ENCODE data around the gene NENF.

The NENF gene

DNA sequence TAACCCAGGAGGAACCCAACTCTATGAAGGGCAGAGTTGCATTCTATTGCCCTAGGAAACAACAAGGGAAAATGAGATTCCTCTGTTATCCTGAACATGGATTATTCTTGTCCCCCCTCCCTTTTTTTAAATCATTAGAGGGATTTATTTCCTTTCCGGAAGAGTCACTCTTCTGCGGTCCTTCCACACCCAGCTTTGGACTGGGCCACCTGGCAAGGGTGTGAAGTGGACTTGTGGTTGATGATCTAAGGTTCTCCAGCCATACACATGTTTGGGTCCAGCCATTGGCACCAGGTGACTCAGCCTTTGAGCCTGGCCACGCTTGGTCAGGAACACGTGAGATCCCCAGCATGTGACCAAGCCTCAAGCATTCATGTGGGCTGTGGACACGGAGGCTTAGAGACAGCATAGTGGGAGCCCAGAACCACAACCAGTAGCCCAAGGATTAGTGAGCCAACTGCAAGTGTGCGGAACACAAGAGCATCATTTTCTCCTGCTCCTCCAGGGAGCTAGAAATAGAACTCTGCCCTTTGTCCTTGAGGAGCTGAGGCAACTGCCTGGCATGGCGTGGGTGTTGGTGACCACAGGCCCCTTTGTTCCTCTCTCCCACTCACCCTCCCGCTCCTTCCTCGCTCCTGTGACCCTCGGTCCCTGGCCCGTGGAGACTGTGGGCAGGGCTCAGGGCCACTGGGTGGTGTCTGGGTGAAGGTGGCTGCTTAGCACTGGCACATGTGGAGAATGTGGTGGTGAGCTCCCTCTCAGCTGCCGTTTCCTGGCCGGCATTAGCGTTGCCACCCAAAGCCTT is 50.1 kb downstream of the NENF start:
- DNase-seq = no peak

DNA sequence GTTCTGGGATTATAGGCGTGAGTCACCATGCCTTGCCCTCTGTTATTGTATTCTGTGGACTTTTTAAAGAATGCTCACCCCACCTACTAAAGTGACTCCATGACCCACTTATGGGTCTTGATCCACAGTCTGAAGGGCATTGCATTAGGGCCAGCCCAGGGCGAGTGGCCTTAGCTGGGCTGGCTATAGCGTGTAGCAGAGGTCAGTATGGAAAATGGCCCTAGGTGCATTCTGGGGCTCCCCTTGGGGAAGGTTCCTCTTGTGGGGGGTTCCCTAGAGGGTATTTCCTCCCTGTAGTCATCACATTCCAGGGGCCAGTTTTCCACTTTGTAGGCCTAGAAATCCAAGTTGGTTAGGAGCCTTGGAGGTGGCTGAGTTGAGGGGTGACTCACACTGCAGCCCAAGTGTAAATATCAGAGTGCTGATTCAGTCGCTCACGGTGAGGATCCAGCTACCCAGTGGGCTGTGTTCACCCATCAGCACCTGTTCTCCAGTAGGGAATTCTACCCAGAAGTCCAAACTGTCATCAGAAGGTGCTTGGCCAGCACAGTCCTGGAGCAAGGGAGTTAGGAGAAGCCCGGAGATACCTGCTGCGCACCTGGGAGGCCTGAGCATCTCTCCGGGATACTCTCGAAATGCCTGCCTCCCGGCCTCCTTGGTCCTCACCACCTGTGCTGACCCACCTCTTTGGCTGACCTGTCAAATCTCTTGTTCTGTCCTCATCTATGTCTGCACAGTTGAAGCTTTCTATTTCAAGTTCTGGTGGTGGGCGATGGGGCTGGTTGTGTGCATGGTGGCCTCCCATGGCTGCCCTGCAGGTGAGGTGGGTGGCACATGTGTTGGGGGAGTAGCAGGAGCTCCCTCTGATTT is 52.2 kb downstream of the NENF start:
- no peak for DNase-seq

DNA sequence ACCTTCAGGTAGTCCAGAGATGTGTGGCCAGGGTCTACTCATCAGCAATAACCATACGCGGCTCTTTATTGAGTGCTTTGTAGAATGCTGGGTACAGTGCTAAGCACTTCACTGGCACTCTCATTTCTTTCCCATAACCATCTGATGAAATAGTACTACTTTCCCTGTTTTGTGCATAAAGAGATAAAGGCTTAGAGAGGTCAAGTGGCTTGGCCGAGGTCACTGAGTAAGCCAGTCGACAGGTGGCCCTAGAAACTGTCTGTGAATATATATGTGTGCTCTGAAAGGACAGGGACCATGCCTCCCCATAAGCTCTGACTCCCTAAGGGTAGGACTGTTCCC is 52.8 kb downstream of the NENF start:
- no peak for DNase-seq

DNA sequence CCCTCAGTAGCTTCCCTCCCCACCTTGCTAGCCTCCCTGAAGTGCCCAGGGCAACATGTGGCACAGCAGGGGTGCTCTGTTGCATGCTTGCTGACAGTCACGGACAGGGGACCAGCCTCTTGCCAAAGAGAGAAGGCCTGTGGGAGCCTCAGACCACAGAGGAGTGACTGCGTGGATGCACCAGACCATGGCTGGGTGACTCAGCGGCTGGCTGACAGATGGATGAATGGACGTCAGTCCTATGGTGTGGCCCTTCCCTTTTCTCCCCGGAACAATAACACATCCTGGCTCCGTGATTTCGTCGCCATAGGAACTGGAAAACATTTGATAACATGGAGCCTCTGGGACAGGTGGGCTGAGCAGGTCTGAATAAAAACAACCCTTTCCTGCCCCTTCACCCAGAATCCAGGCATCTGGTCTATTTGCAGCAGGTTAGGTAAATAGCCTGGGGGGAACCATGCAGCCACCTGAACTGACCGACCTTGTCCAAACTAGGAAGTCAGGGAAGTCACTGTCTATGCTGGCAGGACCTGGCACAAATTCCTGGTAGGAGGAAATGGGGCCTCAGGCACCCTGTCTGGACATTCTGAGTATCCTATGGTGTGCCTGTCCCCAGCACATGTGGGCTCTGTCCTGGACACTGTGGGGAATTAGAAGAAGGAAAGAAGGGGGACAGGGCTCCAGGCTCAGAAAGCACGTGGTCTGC is 53.3 kb downstream of the NENF start:
- peak; percentile 21 for DNase-seq

DNA sequence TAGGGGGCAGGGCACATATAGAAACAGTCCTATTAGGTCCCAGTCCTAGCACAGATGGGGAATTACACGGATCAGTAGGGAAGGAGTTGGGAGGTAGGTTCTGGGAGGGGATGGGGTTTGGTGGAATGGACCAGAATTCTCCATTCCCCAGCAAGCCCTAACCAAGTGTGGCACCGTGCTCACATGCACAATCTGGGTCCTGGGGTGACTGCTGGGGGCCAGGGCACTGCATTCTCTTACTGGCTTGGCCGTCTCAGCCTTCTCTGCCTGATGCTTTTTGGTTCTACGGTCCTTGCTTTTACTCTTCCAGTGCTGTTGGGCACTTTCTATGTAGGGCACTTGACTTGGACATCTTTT is 53.9 kb downstream of the NENF start:
- DNase-seq = no peak

DNA sequence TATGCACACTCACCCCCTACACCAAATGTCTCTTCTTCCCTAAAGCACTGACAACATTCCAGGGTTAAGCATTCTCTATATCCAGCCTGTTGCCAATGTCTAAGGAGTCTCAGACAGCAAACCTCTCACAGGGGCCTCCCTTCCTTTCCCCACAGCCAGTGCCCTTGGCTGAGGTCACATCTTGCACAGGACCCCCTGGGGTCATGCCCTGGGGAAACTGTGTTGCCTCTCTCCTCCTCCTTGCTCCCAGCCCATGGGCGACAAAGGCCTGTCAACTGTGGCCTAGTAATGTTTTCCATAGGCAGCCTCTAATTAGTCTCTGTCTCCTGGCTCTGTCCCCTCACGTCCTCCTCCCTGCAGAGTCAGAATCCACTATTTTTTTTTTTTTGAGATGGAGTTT is 54.6 kb downstream of the NENF start:
- DNase-seq = no peak

DNA sequence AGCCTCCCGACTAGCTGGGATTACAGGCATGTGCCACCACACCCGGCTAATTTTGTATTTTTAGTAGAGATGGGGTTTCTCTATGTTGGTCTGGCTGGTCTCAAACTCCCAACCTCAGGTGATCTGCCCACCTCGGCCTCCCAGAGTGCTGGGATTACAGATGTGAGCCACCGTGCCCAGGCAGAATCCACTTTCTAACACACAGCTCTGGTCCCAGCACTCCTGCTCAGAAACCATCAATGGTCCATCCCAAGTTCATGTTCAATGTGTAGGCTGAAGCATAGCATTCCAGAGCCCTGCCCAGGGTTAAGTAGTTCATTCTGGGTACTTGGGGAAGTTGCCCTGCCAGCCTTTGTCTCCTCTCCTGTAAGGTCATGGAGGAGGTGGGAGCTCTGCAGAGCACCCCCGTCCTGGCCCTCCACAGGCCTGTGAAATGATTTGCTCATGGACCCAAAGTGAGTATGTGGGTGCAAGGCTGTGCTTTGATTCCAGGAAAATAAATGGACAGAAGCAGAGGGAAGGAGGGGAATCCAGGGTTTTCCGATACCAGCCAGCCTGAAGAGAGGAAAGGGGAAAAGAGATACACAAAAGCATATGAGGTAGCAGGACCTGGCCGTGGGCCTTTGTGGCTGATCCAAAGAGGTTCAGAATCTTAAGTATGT is 55.2 kb downstream of the NENF start:
- no peak for DNase-seq

DNA sequence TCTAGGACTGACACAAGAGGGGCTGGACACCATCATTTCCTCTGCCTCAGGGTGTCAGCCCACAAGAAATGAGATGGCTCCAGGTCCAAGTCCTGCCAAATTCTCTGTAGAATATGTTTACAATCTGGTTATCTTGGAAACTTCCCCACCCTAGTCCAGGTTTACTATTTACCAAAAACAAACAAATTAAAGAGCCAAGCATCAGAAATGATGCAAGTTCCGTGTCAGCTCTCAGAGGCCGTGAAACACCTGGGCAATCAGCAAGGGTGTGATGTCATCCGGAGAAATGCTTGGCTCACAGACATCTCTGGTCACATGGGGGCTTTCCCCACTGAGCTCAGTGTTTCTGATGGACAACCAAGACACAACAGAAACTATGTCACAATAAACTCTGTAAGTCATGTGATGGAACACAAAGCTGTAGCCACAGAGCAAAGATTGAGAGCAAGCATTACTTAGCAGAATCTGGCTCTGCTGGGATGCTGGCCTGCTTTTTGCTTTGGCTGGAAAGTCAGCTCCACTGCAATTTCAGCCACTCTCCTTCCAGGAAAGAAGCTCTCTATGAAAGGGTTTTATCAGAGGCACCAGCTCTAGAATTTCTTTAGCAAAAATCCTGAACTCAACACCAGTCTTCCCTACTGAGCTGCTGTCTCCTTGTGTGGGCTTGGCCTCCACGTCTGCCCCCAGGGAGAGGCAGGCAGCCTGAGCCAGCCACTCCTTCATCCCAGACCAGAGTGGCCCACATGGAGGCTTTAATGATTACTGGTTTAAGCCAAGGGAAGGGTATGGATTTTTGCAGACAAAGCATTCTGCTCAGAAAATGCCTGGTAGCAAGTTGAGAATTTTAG is 55.9 kb downstream of the NENF start:
- peak; percentile 19 for DNase-seq

DNA sequence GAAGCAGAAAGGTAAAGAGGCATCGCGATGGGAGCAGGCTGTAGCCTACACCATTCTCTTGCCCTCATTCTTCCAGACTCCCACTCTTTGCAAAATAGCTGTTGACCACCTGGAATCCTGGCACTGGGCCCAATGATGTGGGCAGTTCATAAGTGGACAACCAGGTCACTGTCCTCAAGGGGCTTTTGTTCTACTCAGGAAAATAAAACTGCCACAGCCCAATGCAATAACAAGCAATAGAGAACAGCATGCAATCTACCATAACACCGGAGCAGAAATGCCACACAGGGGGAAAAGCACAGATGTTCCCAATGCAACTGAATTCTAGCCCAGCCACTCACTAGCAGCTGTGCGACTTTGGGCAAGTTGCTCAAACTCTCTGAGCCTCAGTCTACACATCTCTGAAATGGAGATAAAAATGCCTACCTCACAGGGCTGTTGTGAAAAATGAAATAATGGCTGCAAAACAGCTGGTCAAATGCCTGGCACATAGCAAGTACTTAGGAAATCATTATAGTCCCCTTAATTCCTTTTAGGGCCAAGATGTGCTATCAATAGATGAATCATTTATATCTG is 56.7 kb downstream of the NENF start:
- DNase-seq = no peak

DNA sequence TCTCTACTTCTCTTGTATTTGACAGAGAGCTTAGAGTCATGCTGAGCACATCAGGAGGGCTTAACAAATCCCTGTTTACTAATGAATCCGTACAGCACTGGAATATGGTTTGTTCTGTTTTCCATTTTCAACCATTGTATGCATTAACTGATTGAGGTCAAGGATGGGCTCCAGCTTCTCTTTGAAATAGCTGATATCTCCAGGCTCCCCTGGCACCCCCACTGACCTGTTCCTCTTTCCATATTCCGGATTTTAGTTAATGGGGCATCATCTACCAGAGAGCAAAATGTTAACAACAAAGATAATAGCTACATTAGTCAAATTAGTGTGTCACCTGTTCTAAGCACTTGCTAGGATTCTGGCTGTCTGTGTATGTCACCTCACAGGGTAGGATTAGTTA is 57.6 kb downstream of the NENF start:
- DNase-seq = no peak

DNA sequence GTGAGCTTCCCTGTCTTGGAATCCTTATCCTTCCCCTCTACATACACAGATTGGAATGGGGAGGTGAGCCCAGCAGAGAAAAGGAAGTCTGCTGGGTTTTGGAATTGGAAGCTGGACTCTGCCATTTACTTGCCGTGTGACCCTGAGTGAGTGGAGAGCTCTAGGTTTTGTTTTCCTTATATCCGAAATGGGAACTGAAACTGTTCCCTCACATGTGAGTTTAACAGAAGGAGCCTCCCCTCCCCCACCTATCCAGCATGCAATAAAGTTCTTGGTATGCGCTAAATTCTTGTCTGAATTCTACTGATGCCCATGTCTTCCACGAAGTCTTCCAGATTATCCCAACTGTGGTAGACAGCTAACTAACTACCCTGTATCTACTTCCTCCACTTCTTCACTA is 58.7 kb downstream of the NENF start:
- DNase-seq = no peak

Measured in SIG-M5 (cell line).